H9 (cell line): ENCODE results near the gene NKD1. TPM values are rescaled to one million over a fixed set of nuclear protein-coding genes. Genes with fewer than 3 reads are reported as not detected.

Source experiments
- DNase-seq: peaks from one replicate; pipeline ENCODE4 v3.0.0-alpha.2; 2017
- H2AFZ ChIP-seq: one replicate; pipeline ENCODE4 v1.6.1; 2013; ENCODE audit warnings: mild to moderate bottlenecking, low read length, control low read depth, moderate library complexity
- H2AK5ac ChIP-seq: 2 replicates; pipeline ENCODE4 v1.6.1; 2013; ENCODE audit warnings: low read length, control low read depth, mixed read lengths; ENCODE audit not compliant: insufficient read length
- H2BK120ac ChIP-seq: one replicate; pipeline ENCODE4 v1.6.1; 2013; ENCODE audit warnings: low read depth, mild to moderate bottlenecking, low read length, control low read depth, inconsistent platforms; ENCODE audit not compliant: poor library complexity, severe bottlenecking
- H2BK12ac ChIP-seq: 2 replicates; pipeline ENCODE4 v1.6.1; 2013; ENCODE audit warnings: low read length, control low read depth, mixed read lengths, low read depth; ENCODE audit not compliant: insufficient read length
- H2BK15ac ChIP-seq: 2 replicates; pipeline ENCODE4 v1.6.1; 2013; ENCODE audit warnings: low read depth, low read length, control low read depth
- H2BK20ac ChIP-seq: one replicate; pipeline ENCODE4 v1.6.1; 2013; ENCODE audit warnings: low read depth, mild to moderate bottlenecking, low read length, control low read depth, inconsistent platforms; ENCODE audit not compliant: poor library complexity, severe bottlenecking
- H2BK5ac ChIP-seq: 2 replicates; pipeline ENCODE4 v1.6.1; 2013; ENCODE audit warnings: low read length, control low read depth, mixed read lengths; ENCODE audit not compliant: insufficient read length
- H3K14ac ChIP-seq: 2 replicates; pipeline ENCODE4 v1.6.1; 2013; ENCODE audit warnings: low read length, control low read depth; ENCODE audit not compliant: insufficient read depth
- H3K18ac ChIP-seq: 2 replicates; pipeline ENCODE4 v1.6.1; 2013; ENCODE audit warnings: low read depth, mild to moderate bottlenecking, mixed read lengths, low read length, control low read depth; ENCODE audit not compliant: insufficient read length
- H3K23ac ChIP-seq: 2 replicates; pipeline ENCODE4 v1.6.1; 2013; ENCODE audit warnings: low read length, control low read depth, mixed read lengths, low read depth; ENCODE audit not compliant: insufficient read length
- H3K23me2 ChIP-seq: 2 replicates; pipeline ENCODE4 v1.6.1; 2013; ENCODE audit warnings: low read depth, mild to moderate bottlenecking, mixed read lengths, low read length, control low read depth; ENCODE audit not compliant: insufficient read length, poor library complexity, severe bottlenecking
- H3K27ac ChIP-seq: 2 replicates; pipeline ENCODE4 v1.5.1; 2013; ENCODE audit warnings: low read length, control low read depth, mixed read lengths, low read depth; ENCODE audit not compliant: insufficient read length
- H3K27me3 ChIP-seq: 2 replicates; pipeline ENCODE4 v1.6.1; 2013; ENCODE audit warnings: low read length, control low read depth, inconsistent platforms; ENCODE audit not compliant: insufficient read depth
- H3K4ac ChIP-seq: 2 replicates; pipeline ENCODE4 v1.6.1; 2013; ENCODE audit warnings: low read depth, mild to moderate bottlenecking, control low read depth, inconsistent platforms, low read length, moderate library complexity
- H3K4me1 ChIP-seq: 2 replicates; pipeline ENCODE4 v1.6.1; 2013; ENCODE audit warnings: low read length, control low read depth, inconsistent platforms; ENCODE audit not compliant: insufficient read depth
- H3K4me2 ChIP-seq: 2 replicates; pipeline ENCODE4 v1.6.1; 2013; ENCODE audit warnings: low read length, control low read depth, mixed read lengths; ENCODE audit not compliant: insufficient read length, insufficient read depth
- H3K56ac ChIP-seq: 2 replicates; pipeline ENCODE4 v1.6.1; 2013; ENCODE audit warnings: low read depth, mild to moderate bottlenecking, mixed read lengths, low read length, control low read depth; ENCODE audit not compliant: insufficient read length
- H3K79me1 ChIP-seq: 2 replicates; pipeline ENCODE4 v1.6.1; 2013; ENCODE audit warnings: low read depth, mild to moderate bottlenecking, moderate library complexity, low read length, control low read depth, inconsistent platforms; ENCODE audit not compliant: insufficient read depth, poor library complexity, severe bottlenecking
- H3K79me2 ChIP-seq: 2 replicates; pipeline ENCODE4 v1.6.1; 2013; ENCODE audit warnings: low read length, control low read depth, inconsistent platforms; ENCODE audit not compliant: insufficient read depth
- H3K9ac ChIP-seq: 2 replicates; pipeline ENCODE4 v1.6.1; 2013; ENCODE audit warnings: low read length, control low read depth, mixed read lengths; ENCODE audit not compliant: insufficient read length; ENCODE audit errors: extremely low read depth
- H3K9me3 ChIP-seq: one replicate; pipeline ENCODE4 v1.6.1; 2013; ENCODE audit warnings: low read depth, low read length, inconsistent platforms; ENCODE audit not compliant: control insufficient read depth
- H3T11ph ChIP-seq: one replicate; pipeline ENCODE4 v1.6.1; 2013; ENCODE audit warnings: mild to moderate bottlenecking, low read length, control low read depth, inconsistent platforms
- H4K20me1 ChIP-seq: one replicate; pipeline ENCODE4 v1.6.1; 2013; ENCODE audit not compliant: control insufficient read depth, insufficient read length, insufficient read depth
- H4K5ac ChIP-seq: 2 replicates; pipeline ENCODE4 v1.6.1; 2013; ENCODE audit warnings: low read depth, mild to moderate bottlenecking, mixed read lengths, low read length, control low read depth; ENCODE audit not compliant: insufficient read length
- H4K8ac ChIP-seq: replicated peaks from 2 replicates; pipeline ENCODE4 v1.6.1; 2013; ENCODE audit warnings: low read length, control low read depth, mixed read lengths, low read depth; ENCODE audit not compliant: insufficient read length
- H4K91ac ChIP-seq: 2 replicates; pipeline ENCODE4 v1.6.1; 2013; ENCODE audit warnings: low read depth, mild to moderate bottlenecking, moderate library complexity, mixed read lengths, low read length, control low read depth; ENCODE audit not compliant: insufficient read length
- H3K27ac Mint-ChIP-seq, 3 experiments: 2 replicates in 2 of 3; 3 replicates in 1 of 3; pipeline ENCODE4 v1.8.0; 2020 to 2021; ENCODE audit warnings: mixed read lengths in 3 of 3, mild to moderate bottlenecking in 1 of 3, moderate library complexity in 1 of 3
- H3K27me3 Mint-ChIP-seq: 2 replicates; pipeline ENCODE4 v1.8.0; 2021; ENCODE audit warnings: low read depth, mild to moderate bottlenecking, moderate library complexity, mixed read lengths
- H3K36me3 Mint-ChIP-seq, 3 experiments: 2 replicates in 2 of 3; 3 replicates in 1 of 3; pipeline ENCODE4 v1.8.0; 2020 to 2021; ENCODE audit warnings: low read depth in 3 of 3, mixed read lengths in 3 of 3; ENCODE audit not compliant: insufficient read depth in 1 of 3
- H3K4me1 Mint-ChIP-seq, 2 experiments: 2 replicates each; pipeline ENCODE4 v1.8.0; 2020; ENCODE audit warnings: mixed read lengths in 2 of 2
- H3K4me3 Mint-ChIP-seq, 2 experiments: 2 replicates in 1 of 2; 3 replicates in 1 of 2; pipeline ENCODE4 v1.8.0; 2020 to 2021; ENCODE audit warnings: mild to moderate bottlenecking in 2 of 2, mixed read lengths in 2 of 2, moderate library complexity in 1 of 2
- H3K9me3 Mint-ChIP-seq, 2 experiments: 2 replicates in 1 of 2; 3 replicates in 1 of 2; pipeline ENCODE4 v1.8.0; 2020; ENCODE audit warnings: mild to moderate bottlenecking in 2 of 2, mixed read lengths in 2 of 2, moderate library complexity in 1 of 2
- CTCF ChIP-seq: fragments of 200-600 bp; sonication (generic); conservative IDR thresholded peaks from 3 replicates; pipeline ENCODE4 v1.8.0; 2021; ENCODE audit warnings: antibody characterized with exemption, mild to moderate bottlenecking
- WGBS: extraction: QIAGEN DNeasy Blood & Tissue Kit; methylation state at CpG from one replicate; pipeline ENCODE4 v1.1.7; 2013; ENCODE audit warnings: missing lambda C conversion rate, low lambda C conversion rate, mixed read lengths; ENCODE audit not compliant: insufficient read length; ENCODE audit errors: extremely low coverage; 5-methylcytosine and 5-hydroxymethylcytosine counted together
- total RNA-seq: library from RNA; stranded (reverse); gene quantifications from 2 replicates; pipeline ENCODE4 v1.2.1, GENCODE V29; 2021

Gene NKD1
- total RNA-seq, 1 experiment from 2014 or later, result 1.9 TPM

DNA sequence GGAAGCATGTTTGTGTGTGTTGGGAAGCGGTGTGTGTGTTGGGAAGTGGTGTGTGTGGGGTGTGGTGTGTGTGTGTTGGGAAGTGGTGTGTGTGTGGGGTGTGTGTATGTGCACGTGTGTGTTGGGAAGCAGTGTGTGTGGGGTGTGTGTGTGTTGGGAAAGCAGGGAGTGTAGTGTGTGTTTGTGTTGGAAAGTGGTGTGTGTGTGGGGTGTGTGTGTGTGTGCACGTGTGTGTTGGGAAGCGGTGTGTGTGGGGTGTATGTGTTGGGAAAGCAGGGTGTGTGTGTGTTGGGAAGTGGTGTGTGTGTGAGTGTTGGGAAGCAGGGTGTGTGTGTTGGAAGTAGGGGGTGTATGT, 144.4 kb downstream of the NKD1 start:
- peak overlapping the region; percentile 40 for H3K4me2 ChIP-seq
- WGBS, result 100% methylated on average over 4 of the region's 4 CpGs
- H3K4ac ChIP-seq, result no peak overlapping the region
- H4K8ac ChIP-seq, result peak overlapping the region; percentile 12
- H3K23ac ChIP-seq, result no peak overlapping the region
- peak overlapping the region; percentile 52 to 81 for H3K4me3 Mint-ChIP-seq
- peaks cover 9 to 11% of the 10 kb centered on the region in 2 experiments for H3K4me1 Mint-ChIP-seq
- no peak for DNase-seq
- no peak overlapping the region for H3K27ac ChIP-seq
- no peaks in the 10 kb centered on the region for H3K79me1 ChIP-seq
- no peak overlapping the region for H3T11ph ChIP-seq
- H4K5ac ChIP-seq, result no peak overlapping the region
- H4K20me1 ChIP-seq, result no peaks in the 10 kb centered on the region
- H3K27me3 Mint-ChIP-seq, result peaks cover 50% of the 10 kb centered on the region
- H3K14ac ChIP-seq, result no peak overlapping the region
- H3K9me3 ChIP-seq, result no peaks in the 10 kb centered on the region
- peaks cover 6% of the 10 kb centered on the region for H3K23me2 ChIP-seq
- H3K27me3 ChIP-seq, result peaks cover 8% of the 10 kb centered on the region; the same call in 1 of the 2 replicates
- H3K79me2 ChIP-seq, result no peaks in the 10 kb centered on the region
- H4K91ac ChIP-seq, result no peak overlapping the region
- H2BK15ac ChIP-seq, result no peak overlapping the region
- no peak for TF ChIP-seq CTCF
- no peak overlapping the region for H3K27ac Mint-ChIP-seq
- no peak overlapping the region for H3K18ac ChIP-seq
- H2BK20ac ChIP-seq, result no peak overlapping the region
- H3K4me1 ChIP-seq, result no peaks in the 10 kb centered on the region
- H2AFZ ChIP-seq, result no peak overlapping the region
- H3K9ac ChIP-seq, result no peak overlapping the region
- no peak overlapping the region for H2BK5ac ChIP-seq
- no peak overlapping the region for H3K56ac ChIP-seq
- H3K36me3 Mint-ChIP-seq, result no peaks in the 10 kb centered on the region
- H2BK120ac ChIP-seq, result no peak overlapping the region
- H2AK5ac ChIP-seq, result no peak overlapping the region
- H3K9me3 Mint-ChIP-seq, result no peaks in the 10 kb centered on the region; a peak in 2 of 5 replicates
- no peak overlapping the region for H2BK12ac ChIP-seq
